Erythroblast (primary cell): Measurements from ENCODE around the gene SEMA3B.

Source experiments
- GATA1 ChIP-seq: IDR thresholded peaks from 2 replicates; pipeline ENCODE4 v1.6.1; 2011; ENCODE audit warnings: low read depth, mild to moderate bottlenecking, control low read depth, low read length, moderate library complexity
- POLR2A ChIP-seq: IDR thresholded peaks from 2 replicates; pipeline ENCODE4 v1.6.1; 2011; ENCODE audit warnings: mild to moderate bottlenecking, low read length

DNA sequence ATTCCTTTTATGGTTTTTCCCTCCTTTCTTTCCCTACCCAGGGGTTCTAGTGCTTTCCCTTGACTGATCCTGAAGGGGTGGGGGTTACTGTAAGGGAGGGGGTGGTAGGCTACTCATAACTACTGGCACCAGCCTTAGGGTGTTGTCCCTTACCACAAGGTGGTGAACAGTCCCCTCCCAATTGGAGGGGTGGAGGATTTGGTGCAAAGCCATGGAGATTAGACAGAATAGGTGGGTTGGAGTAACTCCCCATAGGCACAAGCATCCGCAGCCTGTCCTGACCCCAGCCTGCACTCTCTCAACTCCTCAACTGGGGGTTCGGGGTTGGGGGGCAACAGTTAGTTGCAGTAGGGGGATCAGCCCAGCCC is 56.1 kb downstream of the SEMA3B start:
- TF ChIP-seq POLR2A (no peak), GATA1 (no peak)
